ENCODE results near the gene RNF146. TPM values are rescaled to one million over a fixed set of nuclear protein-coding genes. Genes with fewer than 3 reads are reported as not detected.

Gene RNF146
- total and polyA plus RNA-seq, 10 of the 15 experiments (the other 5 are each of a cell fraction or from before 2014, with no cell fraction given), result 9.3 to 33.0 (median 17.8) TPM

DNA sequence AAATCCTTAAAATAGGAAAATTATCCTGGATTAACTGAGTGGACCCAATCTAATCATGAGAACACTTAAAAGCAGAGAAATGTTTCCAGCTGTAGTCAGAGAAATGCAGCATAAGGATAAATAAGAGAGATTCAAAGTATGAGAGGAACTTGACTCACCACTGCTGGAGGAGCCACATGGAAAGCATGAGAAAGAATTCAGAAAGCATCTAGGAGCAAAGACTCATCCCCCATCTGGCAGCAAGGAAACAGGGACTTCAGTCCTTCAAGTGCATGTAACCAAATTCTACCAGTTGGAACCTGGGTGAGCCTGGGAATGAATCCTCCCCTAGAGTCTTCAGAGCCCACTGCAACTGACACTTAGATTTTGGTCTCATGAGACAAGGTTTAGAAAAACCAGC lies 33.7 kb downstream of the RNF146 start (continued):
- no peak for TF ChIP-seq IKZF1 (conservative IDR thresholded peaks at IDR 0.05)
- TF ChIP-seq CREB1 (IDR thresholded peaks at IDR 0.05; ENCODE audit: low read depth), result no peak
- no peak for TF ChIP-seq ZZZ3 (IDR thresholded peaks at IDR 0.05; ENCODE audit: control insufficient read depth, insufficient read length, low read depth)
- TF ChIP-seq TCF7 (IDR thresholded peaks at IDR 0.05; ENCODE audit: borderline replicate concordance), result no peak
- TF ChIP-seq ESRRA (IDR thresholded peaks at IDR 0.05; ENCODE audit: low read length), result no peak
- no peak for TF ChIP-seq STAT3 (IDR thresholded peaks at IDR 0.05; ENCODE audit: low read depth, low read length)
- TF ChIP-seq IRF5 (IDR thresholded peaks at IDR 0.05; ENCODE audit: borderline replicate concordance), result no peak
- TF ChIP-seq SMC3 (IDR thresholded peaks at IDR 0.05; ENCODE audit: borderline replicate concordance, low read length), result no peak
- TF ChIP-seq SIX5 (IDR thresholded peaks at IDR 0.05; ENCODE audit: low read depth, low read length, severe bottlenecking), result no peak
- no peak for TF ChIP-seq IRF4 (IDR thresholded peaks at IDR 0.05; ENCODE audit: low read depth, low read length)
- no peak for TF ChIP-seq MTA3 (IDR thresholded peaks at IDR 0.05; ENCODE audit: borderline replicate concordance, low read length)
- no peak for TF ChIP-seq POLR2A (IDR thresholded peaks at IDR 0.05; ENCODE audit: low read depth, low read length)

- ChIA-PET RAD21 (ENCODE audit: unreplicated experiment) (interaction anchor here (0.8 to 3.5 kb wide), 9 partner anchors 10 to 239 kb away, joined by 3 to 17 read pairs (median 4); no protein-coding TSS in a partner anchor), CTCF (interaction anchor here (0.5 to 6.3 kb wide), 19 partner anchors 8 to 1307 kb away, joined by 3 to 55 read pairs (median 4); partner anchors contain the start of gene RNF146), POLR2A (interaction anchor here (1.5 kb wide), 1 partner anchor 120 kb away, joined by 4 read pairs; no protein-coding TSS in a partner anchor), SMC1A (ENCODE audit: uncharacterized antibody, unreplicated experiment) (interaction anchor here (0.7 to 4.1 kb wide), 11 partner anchors 10 to 238 kb away, joined by 3 to 37 read pairs (median 4); partner anchors contain the start of gene RNF146)
- H3K4me1 ChIP-seq (ENCODE audit: control insufficient read depth, insufficient read depth, low read length), result peaks cover 5% of the 10 kb centered on the region
- DNase-seq (ENCODE audit: low read depth, low spot score) (no peak), ATAC-seq (no peak), FAIRE-seq (no peak)
- H3K9me3 ChIP-seq (replicated peaks; ENCODE audit: control insufficient read depth, insufficient read depth, low read length), result no peaks in the 10 kb centered on the region
- 90% methylated on average over 6 of the region's 6 CpGs for WGBS (ENCODE audit: insufficient coverage, insufficient replicate concordance, low lambda C conversion rate, missing lambda C conversion rate)
- no peak overlapping the region for H3K4me3 ChIP-seq
- BruUV-seq (replicated peaks), result no TSS peak
- peaks cover 0 to 8% of the 10 kb centered on the region in 2 experiments; a peak in 1 of 4 replicates for H3K36me3 ChIP-seq (ENCODE audit: control insufficient read depth in 2 of 2, insufficient read depth in 2 of 2, low read length in 1 of 2)
- H4K20me1 ChIP-seq (ENCODE audit: control insufficient read depth, insufficient read depth), result no peaks in the 10 kb centered on the region
- no peak overlapping the region for H3K9ac ChIP-seq (ENCODE audit: control insufficient read depth, insufficient read depth, low read length)
- no peaks in the 10 kb centered on the region; the same call in 1 of the 2 replicates for H3K79me2 ChIP-seq (ENCODE audit: control insufficient read depth, insufficient read depth, low read length)
- H3K27me3 ChIP-seq (replicated peaks in 1 of 2; ENCODE audit: control insufficient read depth in 2 of 2, insufficient read depth in 2 of 2, low read length in 1 of 2), result no peaks in the 10 kb centered on the region
- intact Hi-C loops (cut with micrococcal nuclease; ENCODE audit: unreplicated experiment) (no loop called here), in situ Hi-C loops (cut with MboI) (loop anchor here (10.0 kb wide), 1 partner anchor 234 kb away; no protein-coding TSS in a partner anchor)
- H2AFZ ChIP-seq (ENCODE audit: control insufficient read depth, low read depth, low read length), result no peak overlapping the region
- no peak overlapping the region for H3K27ac ChIP-seq (ENCODE audit: control insufficient read depth, insufficient read depth)
- H3K4me2 ChIP-seq (ENCODE audit: control insufficient read depth, insufficient read depth), result no peak overlapping the region
- no peak for TF ChIP-seq NFYA (IDR thresholded peaks at IDR 0.05; ENCODE audit: borderline replicate concordance, low read depth, low read length)
- TF ChIP-seq POU2F2 (IDR thresholded peaks at IDR 0.05; ENCODE audit: borderline replicate concordance, low read depth, low read length), result no peak
- TF ChIP-seq ETV6 (conservative IDR thresholded peaks at IDR 0.05 in 1 of 2, IDR thresholded peaks at IDR 0.05 in 1 of 2; ENCODE audit: borderline replicate concordance in 1 of 2, low read depth in 1 of 2), result no peak
- TF ChIP-seq BACH1 (IDR thresholded peaks at IDR 0.05; ENCODE audit: borderline replicate concordance), result no peak
- no peak for TF ChIP-seq CHD4 (IDR thresholded peaks at IDR 0.05)
- TF ChIP-seq ZNF274 (IDR thresholded peaks at IDR 0.05; ENCODE audit: insufficient read depth, insufficient read length), result no peak
- no peak for TF ChIP-seq RFX5 (IDR thresholded peaks at IDR 0.05; ENCODE audit: low read depth, low read length)
- no peak for TF ChIP-seq JUNB (IDR thresholded peaks at IDR 0.05)
- TF ChIP-seq IRF5 (IDR thresholded peaks at IDR 0.05; ENCODE audit: borderline replicate concordance), result no peak
- TF ChIP-seq CREM (IDR thresholded peaks at IDR 0.05; ENCODE audit: low read depth), result no peak
- TF ChIP-seq PAX8 (IDR thresholded peaks at IDR 0.05), result no peak
- TF ChIP-seq MEF2B (IDR thresholded peaks at IDR 0.05; ENCODE audit: partially characterized antibody, poor library complexity, severe bottlenecking), result no peak
- TF ChIP-seq SREBF2 (IDR thresholded peaks at IDR 0.05; ENCODE audit: low read length), result no peak
- no peak for TF ChIP-seq EED (IDR thresholded peaks at IDR 0.05; ENCODE audit: low read depth)
These were observed 34.6 kb downstream of the RNF146 start for GRCh38 chr6:127301199-127301700.
